HG02973 (cell line): ENCODE results near the gene SYTL3.

Source experiments
- ATAC-seq: cut with Tn5 transposase; IDR thresholded peaks from one replicate; pipeline ENCODE4 v1.9.1; 2021; ENCODE audit warnings: moderate library complexity; ENCODE audit not compliant: unreplicated experiment

SYTL3 gene

DNA sequence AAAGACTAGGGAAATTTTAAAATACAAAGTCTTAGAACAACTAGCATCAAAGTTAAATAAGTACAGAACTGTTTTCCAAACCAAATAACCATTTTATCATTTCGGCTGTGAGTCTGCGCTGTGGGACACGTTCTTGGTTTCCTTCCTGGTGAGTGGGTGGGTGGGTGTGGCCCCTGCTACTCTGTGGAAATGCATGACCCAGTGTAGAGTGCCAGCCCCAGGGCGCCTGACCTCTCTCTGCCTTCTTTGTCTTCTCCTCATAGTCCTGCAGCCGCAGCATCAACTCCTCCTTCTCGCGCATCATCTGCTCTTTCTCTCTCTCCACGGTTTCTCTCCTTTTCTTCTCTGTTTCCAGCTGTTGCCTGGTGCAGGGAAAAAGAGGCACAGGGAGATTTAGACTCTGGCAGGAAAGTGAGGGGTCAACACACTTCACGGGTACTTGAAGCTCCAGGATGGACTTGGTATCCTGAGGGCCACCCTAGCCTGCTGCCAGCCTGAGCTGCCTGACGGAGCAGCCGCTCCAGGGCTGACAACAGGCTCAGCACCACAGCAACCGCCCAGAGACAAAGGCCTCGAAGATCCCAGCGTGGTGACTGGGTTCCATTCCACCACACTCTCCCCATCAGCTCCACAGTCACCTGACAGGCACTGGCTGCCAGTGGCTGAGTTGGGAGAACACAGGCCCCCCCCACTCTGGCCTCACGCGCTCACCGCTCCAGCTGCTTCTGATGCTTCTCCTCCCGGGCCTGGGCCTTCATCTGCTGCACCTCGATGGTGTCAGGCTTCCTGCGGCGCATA lies 120.9 kb downstream of the SYTL3 start:
- no peak for ATAC-seq

GRCh38 chr6:158771399-158772152 lies 121.7 kb downstream of the SYTL3 start:
- ATAC-seq: no peak

DNA sequence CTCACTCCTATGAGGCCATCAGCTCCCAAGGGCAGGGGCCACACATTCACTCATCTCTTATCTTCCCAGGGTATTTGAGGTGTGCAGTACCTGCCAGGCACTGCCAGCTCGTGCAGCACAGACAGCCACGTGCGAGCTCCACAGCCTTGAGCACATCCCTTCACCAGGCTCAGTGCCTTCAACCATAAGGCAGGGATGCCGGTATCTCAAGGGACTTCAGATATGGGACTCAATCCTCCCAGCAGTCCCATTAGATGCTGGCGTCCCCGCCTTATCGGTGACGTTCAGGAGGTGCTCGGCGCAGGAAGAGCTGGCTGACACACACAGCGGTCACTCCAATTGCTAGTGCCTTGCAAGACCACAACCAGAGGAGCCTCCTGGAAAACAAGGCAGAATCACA lies 122.3 kb downstream of the SYTL3 start:
- ATAC-seq: no peak

DNA sequence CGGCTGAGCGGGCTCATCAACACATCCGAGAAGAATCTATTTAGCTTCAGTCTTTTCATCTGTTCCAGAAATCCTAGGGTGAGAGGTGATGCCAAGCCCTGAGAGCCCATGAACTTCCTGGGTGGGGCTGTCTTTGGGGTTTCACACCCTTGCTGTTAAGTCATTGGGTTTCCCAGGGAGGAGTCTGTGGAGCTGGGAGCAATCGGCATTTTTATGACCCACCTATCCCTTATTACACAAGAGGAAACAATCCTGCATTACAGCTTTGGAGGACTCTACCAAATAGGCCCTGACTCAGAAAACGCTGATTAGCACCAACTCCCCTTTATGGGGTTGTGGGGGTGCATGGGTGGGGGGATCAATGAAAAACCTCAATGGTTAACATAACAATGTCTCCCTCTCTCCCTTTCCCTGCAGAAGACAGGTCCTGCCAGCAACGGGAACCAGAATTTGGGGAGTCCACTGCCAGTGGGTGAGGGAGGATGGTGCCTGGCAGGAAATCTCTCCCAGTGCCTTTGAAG lies 123.1 kb downstream of the SYTL3 start:
- ATAC-seq: no peak

- ATAC-seq: no peak
Observed at GRCh38 chr6:158773581-158774449, 124.0 kb downstream of the SYTL3 start.

- no peak for ATAC-seq
Observed at GRCh38 chr6:158774717-158775449, 125.0 kb downstream of the SYTL3 start.

- no peak for ATAC-seq
Observed at GRCh38 chr6:158775832-158776231, 126.0 kb downstream of the SYTL3 start.

- no peak for ATAC-seq
Observed at GRCh38 chr6:158776737-158777136, 126.9 kb downstream of the SYTL3 start.

DNA sequence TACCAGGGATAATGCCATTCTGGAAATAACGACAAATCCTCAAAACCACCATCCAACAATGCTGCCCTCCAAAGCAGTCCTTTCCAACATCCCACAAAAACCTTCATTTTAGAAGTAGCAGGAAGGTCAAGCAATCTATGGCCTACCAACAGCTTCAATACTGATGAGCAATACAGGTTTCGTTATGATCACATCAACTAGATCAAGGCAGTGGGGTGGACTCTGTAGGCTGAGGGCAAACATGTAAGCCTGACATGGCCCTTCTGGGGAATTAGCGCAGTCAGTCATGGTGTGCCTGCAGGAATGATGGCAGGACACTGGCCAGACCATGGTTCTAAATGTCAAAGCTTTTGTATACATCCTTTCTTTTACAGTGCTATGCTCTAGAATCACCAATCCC lies 127.7 kb downstream of the SYTL3 start:
- ATAC-seq: no peak

DNA sequence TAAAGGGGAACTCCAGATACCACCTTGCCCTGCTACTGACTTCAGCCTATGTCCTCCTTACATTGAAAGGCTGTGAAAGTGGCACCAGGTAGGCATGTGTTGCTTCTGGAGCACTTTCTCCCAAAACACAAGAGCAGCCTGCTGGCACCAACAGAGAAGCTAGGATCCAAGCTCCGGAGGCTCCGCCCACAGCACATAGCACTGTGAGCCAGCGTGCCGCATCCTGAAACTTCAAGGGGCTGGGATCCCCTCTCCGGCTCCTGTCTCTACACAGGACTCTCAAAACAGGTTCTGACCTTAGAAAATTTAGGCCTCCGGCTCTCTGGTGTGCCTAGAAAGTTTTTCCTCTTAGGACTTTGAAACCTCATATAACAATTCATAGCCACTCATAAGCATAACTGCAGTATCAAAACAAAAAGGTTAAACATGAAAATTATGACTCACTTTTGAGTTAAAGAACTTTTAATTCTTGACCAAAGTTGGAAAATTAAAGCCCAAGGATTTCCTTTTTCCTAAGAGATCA lies 128.2 kb downstream of the SYTL3 start:
- no peak for ATAC-seq

DNA sequence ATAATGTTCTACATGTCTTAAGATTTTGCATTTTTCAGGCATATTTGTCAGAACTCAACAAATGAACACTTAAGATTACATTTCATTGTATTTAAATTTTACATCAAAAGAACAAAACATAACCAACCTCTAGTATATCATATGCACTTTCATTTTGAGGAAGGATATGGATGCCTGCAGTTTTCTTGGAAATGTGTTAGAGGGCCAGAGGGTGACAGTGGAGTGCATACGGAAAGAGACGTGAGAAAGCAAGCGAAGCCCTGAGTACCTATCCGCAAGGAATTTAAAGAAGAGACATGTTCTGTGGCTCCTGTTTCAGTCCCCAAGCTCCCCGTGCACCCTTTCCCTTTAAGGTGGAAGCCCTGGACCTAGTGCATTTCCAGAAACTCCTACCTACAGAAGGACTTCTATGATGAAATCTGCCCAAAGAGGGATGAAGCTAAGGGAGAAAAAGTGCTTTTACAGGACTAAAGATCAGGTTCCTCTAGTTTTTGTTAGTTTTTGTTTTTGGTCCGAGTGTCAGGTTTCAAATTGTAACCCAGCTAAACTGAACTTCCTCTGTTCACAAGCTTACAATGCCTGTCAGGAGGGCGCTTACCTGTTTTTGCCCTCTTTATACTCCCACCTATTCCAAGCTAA lies 130.5 kb downstream of the SYTL3 start:
- no peak for ATAC-seq

DNA sequence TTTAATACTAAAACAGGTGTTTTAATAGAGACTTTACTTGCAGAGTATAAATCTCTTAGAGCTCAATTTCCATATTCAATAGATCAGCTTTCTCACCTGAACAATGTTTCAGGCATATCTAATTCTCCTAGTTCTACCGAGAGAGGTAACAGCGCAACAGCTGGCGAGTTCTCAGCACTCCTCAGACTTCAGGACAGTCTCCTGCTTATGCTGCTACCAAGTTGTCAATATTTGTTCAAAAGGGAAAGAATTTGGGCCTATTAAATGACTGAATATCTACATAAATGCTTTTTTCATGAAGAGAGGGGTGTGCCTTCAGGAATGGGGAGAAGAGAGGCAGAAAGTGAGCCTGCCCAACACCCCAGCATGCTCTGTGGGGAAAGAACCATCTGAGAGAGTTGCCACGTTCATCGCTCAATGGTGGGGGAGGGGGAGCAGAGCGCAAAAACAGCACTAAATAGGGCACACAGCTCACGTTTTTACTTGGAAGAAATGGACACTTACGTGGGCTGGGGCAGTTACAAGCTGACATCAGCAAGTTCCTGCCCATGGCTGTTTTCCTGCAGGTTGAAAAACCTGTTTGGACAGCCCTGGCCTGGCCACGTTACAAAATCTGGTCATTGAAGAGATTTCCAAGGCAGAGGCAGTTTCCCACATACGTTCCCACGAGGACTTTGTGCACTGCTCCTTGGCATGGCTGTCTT lies 131.3 kb downstream of the SYTL3 start:
- no peak for ATAC-seq

DNA sequence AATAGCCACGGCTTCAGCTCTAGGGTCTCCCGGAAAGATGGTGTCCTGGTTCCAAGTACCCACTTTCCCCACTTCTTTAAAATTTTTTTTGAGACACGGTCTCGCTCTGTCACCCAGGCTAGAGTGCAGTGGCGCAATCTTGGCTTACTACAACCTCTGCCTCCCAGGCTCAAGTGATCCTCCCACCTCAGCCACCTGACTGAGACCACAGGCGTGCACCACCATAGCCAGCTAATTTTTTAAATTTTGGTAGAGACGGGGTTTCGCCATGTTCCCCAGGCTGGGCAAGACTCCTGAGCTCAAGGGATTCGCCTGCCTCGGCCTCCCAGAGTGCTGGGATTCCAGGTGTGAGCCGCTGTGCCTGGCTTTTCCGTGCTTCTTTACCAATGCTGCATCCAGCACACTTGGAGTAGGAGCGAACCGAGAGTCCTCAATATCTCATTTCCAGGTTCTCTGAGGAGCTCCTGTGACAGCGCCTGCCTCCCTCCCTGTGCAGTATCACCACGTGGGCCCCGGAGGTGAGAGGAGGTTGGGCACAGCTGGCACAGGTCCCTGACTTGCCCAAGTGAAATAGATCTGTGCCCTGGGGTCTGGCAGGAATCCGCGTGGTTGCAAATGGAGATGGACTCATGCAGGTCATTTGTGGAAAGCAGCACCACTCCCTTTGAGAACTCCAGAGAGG lies 132.0 kb downstream of the SYTL3 start:
- no peak for ATAC-seq

DNA sequence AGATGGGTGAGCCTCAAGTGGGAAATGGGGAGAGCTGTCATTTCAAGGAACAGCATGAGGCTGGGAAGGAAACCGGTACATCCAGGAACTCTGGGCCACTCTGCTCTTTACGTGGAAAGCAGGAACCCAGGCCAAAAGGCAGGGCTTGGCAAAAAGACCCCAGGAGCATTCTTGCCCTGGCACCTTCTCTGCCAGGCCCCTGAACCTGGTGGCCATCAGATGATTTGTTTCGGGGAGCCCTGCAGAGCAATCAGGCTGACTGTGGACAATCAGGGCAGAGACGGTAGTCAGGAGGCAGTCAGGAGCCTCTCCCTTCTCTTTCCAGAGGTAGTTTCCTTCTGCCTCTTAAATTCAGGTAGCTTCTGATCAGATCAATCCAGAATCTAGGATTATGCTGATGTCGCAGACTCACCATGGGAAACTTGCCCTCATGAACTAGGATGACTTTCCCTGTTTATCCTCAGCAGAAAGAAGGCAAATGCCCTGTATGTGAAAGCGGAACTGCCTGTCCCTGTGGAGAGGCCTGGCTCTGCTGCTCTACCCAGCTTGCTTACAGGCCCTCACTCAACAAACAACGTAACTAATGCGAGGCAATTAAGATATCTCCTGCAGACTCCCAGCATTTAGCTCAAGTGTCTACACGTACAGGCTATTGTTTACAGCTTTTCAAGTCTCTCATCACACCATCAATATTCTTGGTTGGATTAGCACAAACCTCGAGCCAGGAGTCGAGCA lies 132.7 kb downstream of the SYTL3 start:
- ATAC-seq: no peak

- ATAC-seq: no peak
Observed at GRCh38 chr6:158783167-158783450, 133.3 kb downstream of the SYTL3 start.

GRCh38 chr6:158783851-158784250 lies 134.0 kb downstream of the SYTL3 start:
- ATAC-seq: no peak

DNA sequence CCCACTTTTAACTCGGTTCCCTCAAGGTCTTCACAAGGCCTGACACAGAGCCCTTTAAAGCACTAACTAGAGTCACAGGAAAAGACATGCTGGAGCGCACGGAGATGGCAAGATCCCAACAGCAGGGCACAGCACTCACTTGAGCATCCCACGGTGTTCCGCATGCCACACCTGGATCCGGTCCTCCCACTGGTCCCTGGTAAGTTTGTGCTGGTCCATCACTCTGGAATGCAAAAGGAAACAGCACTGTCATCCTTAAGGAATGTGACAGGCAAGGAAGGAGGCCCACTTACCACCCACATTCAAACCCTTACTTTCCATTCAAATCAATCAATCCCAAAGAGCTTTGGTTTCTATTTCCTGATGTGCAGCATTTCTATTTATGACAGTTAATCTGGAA lies 134.7 kb downstream of the SYTL3 start:
- ATAC-seq: no peak

DNA sequence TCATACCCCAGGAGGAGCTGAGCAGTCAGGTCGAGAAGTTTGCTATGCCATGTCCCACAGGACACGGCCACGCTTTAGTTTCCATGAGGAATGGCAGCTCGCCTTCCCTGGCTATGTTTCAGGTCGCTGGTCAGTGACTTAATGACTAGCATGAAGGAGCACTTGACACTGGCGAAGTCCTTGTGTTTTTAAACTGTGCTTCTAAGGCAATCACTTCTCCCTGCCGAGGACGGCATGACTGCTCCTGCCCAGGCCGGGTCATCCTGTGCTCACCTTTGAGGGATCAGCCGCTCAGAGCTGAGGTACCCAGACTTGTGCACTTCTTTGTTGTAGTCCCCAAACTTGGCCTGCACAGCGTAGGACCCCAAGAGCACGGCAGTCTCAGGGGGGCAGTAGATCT lies 135.2 kb downstream of the SYTL3 start:
- ATAC-seq: no peak
